Hematopoietic multipotent progenitor cell (in vitro differentiated cells): ENCODE measurements around the gene OR10K2. TPM values are rescaled to one million over a fixed set of nuclear protein-coding genes. Genes with fewer than 3 reads are reported as not detected.
"Not testable (repeated sequence)": the region's sequence is repeated elsewhere in the genome, so short reads cannot be mapped to it uniquely, and the experiment has no call there.

Experiments used
- DNase-seq, 3 donors: peaks; one replicate each; pipeline ENCODE4 v3.0.0-alpha.2; 2011 to 2015; ENCODE audit warnings: low read depth in 2 of 3, low spot score in 2 of 3
- total RNA-seq: library from RNA; depleted of rRNA; stranded (reverse); fragments of >200 nt; gene quantifications from one replicate; pipeline ENCODE4 v1.2.3, GENCODE V29; 2012

The OR10K2 gene
- total RNA-seq, 1 donor, result not detected

- not testable (repeated sequence) for DNase-seq
Observed at GRCh38 chr1:158374101-158374500, 51.9 kb downstream of the OR10K2 start.

GRCh38 chr1:158371188-158371953, 54.7 kb downstream of the OR10K2 start:
- DNase-seq, result no peak

Other genes with a start within 250 kb of the OR10K2 start
- 0.54 TPM for gene CD1D, start 245.3 kb downstream of the OR10K2 start, total RNA-seq
- gene CD1A, start 171.8 kb downstream of the OR10K2 start, total RNA-seq, result not detected
- 0.27 TPM for gene CD1C, start 136.3 kb downstream of the OR10K2 start, total RNA-seq
- not detected for gene CD1B, start 94.7 kb downstream of the OR10K2 start, total RNA-seq
- not detected for gene CD1E, start 72.3 kb downstream of the OR10K2 start, total RNA-seq
- under 0.01 TPM for gene OR10T2, start 26.8 kb downstream of the OR10K2 start, total RNA-seq
- gene OR10K1, start 35.6 kb upstream of the OR10K2 start, total RNA-seq, result not detected
- not detected for gene OR10R2, start 46.0 kb upstream of the OR10K2 start, total RNA-seq
- under 0.01 TPM for gene OR6Y1, start 128.2 kb upstream of the OR10K2 start, total RNA-seq
- not detected for gene OR6P1, start 144.3 kb upstream of the OR10K2 start, total RNA-seq
- gene OR10X1, start 153.7 kb upstream of the OR10K2 start, total RNA-seq, result not detected
- gene OR10Z1, start 179.0 kb upstream of the OR10K2 start, total RNA-seq, result under 0.01 TPM